ENCODE data around the gene TBCA. TPM values are rescaled to one million over a fixed set of nuclear protein-coding genes. Genes with fewer than 3 reads are reported as not detected.

The TBCA gene
- total and polyA plus RNA-seq, 9 donors = 143 to 361 (median 255) TPM

- Histone ChIP-seq H3K4me1 (ENCODE audit: control insufficient read depth, insufficient read depth, low read length) (no peaks in the 10 kb centered on the region), H3K36me3 (ENCODE audit: control insufficient read depth, insufficient read depth, low read length) (no peaks in the 10 kb centered on the region), H3K27me3 (ENCODE audit: control insufficient read depth, insufficient read depth, low read length) (no peaks in the 10 kb centered on the region), H3K9me3 (replicated peaks; ENCODE audit: control insufficient read depth, low read depth, low read length) (peaks cover 5% of the 10 kb centered on the region), H3K27ac (ENCODE audit: low read length) (no peak overlapping the region), H3K4me3 (ENCODE audit: low read length) (no peak overlapping the region)
- no CpG with 5 or more reads among the region's 3 CpGs for WGBS (ENCODE audit: insufficient coverage)
- DNase-seq = no peak
Observed at GRCh38 chr5:77795846-77796245, 19.7 kb upstream of the TBCA start.

DNA sequence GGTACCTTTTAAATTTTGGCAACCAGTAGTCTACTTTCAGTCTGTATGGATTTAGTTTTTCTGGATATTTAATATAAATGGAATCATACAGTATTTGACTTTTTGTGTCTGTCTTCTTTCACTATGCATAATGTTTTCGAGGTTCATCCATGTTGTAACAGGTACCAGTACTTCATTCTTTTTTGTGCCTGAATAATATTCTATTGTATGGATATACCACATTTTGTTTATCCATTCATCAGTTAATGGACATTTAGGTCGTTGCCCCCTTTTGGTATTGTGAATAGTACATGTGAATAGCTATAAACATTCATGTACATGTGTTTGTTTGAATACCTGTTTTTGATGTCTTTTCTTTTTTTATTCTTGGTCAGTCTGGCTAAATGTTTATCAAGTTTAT is 19.1 kb upstream of the TBCA start:
- H3K4me1 ChIP-seq (ENCODE audit: control insufficient read depth, insufficient read depth, low read length) = no peaks in the 10 kb centered on the region
- peaks cover 5% of the 10 kb centered on the region for H3K9me3 ChIP-seq (replicated peaks; ENCODE audit: control insufficient read depth, low read depth, low read length)
- no peak for DNase-seq
- no peaks in the 10 kb centered on the region for H3K36me3 ChIP-seq (ENCODE audit: control insufficient read depth, insufficient read depth, low read length)
- no peaks in the 10 kb centered on the region for H3K27me3 ChIP-seq (ENCODE audit: control insufficient read depth, insufficient read depth, low read length)
- no CpG with 5 or more reads among the region's 2 CpGs for WGBS (ENCODE audit: insufficient coverage)
- no peak overlapping the region for H3K4me3 ChIP-seq (ENCODE audit: low read length)
- no peak overlapping the region for H3K27ac ChIP-seq (ENCODE audit: low read length)

DNA sequence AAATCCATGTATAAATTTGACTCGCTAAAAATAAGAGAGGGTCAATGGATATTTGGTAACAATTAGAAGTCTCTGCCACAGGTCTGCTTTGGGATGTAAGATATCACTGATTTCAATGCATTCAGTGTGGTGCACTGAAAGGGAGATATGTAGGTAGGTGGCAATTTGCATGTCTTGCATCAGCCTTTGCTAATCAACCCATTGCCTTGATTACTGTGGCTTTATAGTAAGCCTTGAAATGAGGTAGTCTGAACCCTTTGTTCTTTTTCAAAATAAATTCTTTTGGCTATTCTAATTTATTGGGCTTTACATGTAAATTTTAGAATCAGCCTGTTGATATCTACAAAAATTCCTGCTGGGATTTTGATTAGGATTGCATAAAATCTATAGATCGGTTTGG is 15.8 kb upstream of the TBCA start:
- H3K4me1 ChIP-seq (ENCODE audit: control insufficient read depth, insufficient read depth, low read length) = no peaks in the 10 kb centered on the region
- H3K27me3 ChIP-seq (ENCODE audit: control insufficient read depth, insufficient read depth, low read length) = no peaks in the 10 kb centered on the region
- H3K27ac ChIP-seq (ENCODE audit: low read length) = no peak overlapping the region
- peaks cover 2% of the 10 kb centered on the region for H3K9me3 ChIP-seq (replicated peaks; ENCODE audit: control insufficient read depth, low read depth, low read length)
- H3K36me3 ChIP-seq (ENCODE audit: control insufficient read depth, insufficient read depth, low read length) = no peaks in the 10 kb centered on the region
- H3K4me3 ChIP-seq (ENCODE audit: low read length) = no peak overlapping the region
- DNase-seq = no peak
- no CpG with 5 or more reads among the region's 2 CpGs for WGBS (ENCODE audit: insufficient coverage)

DNA sequence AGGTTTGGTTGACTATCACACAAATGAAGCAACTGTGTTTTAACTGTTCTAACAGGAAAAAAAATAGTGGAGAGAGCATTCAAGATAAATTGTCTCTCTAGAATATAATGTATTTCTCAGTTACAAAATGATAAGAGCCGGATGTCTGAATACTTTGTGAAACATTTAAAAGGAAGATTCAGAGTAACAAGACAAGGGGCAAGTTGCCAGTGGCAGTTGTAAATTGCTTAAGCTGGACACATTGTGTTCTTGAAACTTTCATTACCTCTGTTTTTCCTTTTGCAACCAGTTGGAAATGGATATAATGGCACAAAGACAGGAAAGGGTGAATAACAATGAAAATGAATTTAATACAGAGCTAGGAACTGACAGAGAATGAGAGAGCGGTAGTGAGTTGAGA is 15.2 kb upstream of the TBCA start:
- 62% methylated on average over 1 of the region's 2 CpGs for WGBS (ENCODE audit: insufficient coverage)
- Histone ChIP-seq H3K27me3 (ENCODE audit: control insufficient read depth, insufficient read depth, low read length) (no peaks in the 10 kb centered on the region), H3K36me3 (ENCODE audit: control insufficient read depth, insufficient read depth, low read length) (no peaks in the 10 kb centered on the region), H3K27ac (ENCODE audit: low read length) (no peak overlapping the region), H3K9me3 (replicated peaks; ENCODE audit: control insufficient read depth, low read depth, low read length) (peaks cover 2% of the 10 kb centered on the region), H3K4me3 (ENCODE audit: low read length) (no peak overlapping the region), H3K4me1 (ENCODE audit: control insufficient read depth, insufficient read depth, low read length) (no peaks in the 10 kb centered on the region)
- DNase-seq = no peak

DNA sequence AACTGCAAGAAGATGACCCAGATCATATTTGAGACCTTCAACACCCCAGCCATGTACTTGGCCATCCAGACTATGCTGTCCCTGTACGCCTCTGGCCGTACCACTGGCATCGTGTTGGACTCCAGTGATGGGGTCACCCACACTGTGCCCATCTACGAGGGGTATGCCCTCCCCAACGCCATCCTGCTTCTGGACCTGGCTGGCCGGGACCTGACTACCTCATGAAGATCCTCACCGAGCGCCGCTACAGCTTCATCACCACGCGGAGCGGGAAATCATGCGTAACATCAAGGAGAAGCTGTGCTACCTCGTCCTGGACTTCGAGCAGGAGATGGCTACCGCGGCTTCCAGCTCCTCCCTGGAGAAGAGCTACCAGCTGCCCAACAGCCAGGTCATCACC is 9.1 kb upstream of the TBCA start:
- Histone ChIP-seq H3K9me3 (replicated peaks; ENCODE audit: control insufficient read depth, low read depth, low read length) (no peaks in the 10 kb centered on the region), H3K36me3 (ENCODE audit: control insufficient read depth, insufficient read depth, low read length) (no peaks in the 10 kb centered on the region), H3K27me3 (ENCODE audit: control insufficient read depth, insufficient read depth, low read length) (no peaks in the 10 kb centered on the region), H3K4me3 (ENCODE audit: low read length) (no peak overlapping the region), H3K4me1 (ENCODE audit: control insufficient read depth, insufficient read depth, low read length) (no peaks in the 10 kb centered on the region), H3K27ac (ENCODE audit: low read length) (no peak overlapping the region)
- no peak for DNase-seq
- 93% methylated on average over 17 of the region's 17 CpGs for WGBS (ENCODE audit: insufficient coverage)

GRCh38 chr5:77784735-77785134 is 8.6 kb upstream of the TBCA start:
- Histone ChIP-seq H3K4me1 (ENCODE audit: control insufficient read depth, insufficient read depth, low read length) (no peaks in the 10 kb centered on the region), H3K27me3 (ENCODE audit: control insufficient read depth, insufficient read depth, low read length) (no peaks in the 10 kb centered on the region), H3K36me3 (ENCODE audit: control insufficient read depth, insufficient read depth, low read length) (no peaks in the 10 kb centered on the region), H3K4me3 (ENCODE audit: low read length) (no peak overlapping the region), H3K27ac (ENCODE audit: low read length) (no peak overlapping the region), H3K9me3 (replicated peaks; ENCODE audit: control insufficient read depth, low read depth, low read length) (no peaks in the 10 kb centered on the region)
- no peak for DNase-seq
- 98% methylated on average over 18 of the region's 21 CpGs for WGBS (ENCODE audit: insufficient coverage)

DNA sequence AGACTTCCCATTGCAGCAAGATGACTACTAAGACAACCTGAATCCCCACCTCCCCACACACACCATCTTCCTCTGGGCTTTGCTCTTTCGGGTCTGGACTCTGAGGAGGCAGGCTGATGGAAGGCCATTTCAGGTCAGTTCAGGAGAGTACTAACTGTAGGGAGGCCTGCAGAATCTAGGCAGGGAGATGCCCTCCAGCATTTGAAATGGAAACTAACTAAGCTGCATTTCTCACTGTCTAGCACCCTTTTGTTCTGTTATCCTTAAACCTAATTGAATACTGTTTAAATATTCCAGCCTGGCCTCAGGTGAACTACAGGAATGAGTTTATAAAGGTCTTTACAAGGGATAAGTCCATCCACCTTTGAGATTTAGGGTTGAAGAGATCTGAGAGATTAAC is 4.9 kb upstream of the TBCA start:
- Histone ChIP-seq H3K36me3 (ENCODE audit: control insufficient read depth, insufficient read depth, low read length) (no peaks in the 10 kb centered on the region), H3K4me1 (ENCODE audit: control insufficient read depth, insufficient read depth, low read length) (no peaks in the 10 kb centered on the region), H3K9me3 (replicated peaks; ENCODE audit: control insufficient read depth, low read depth, low read length) (no peaks in the 10 kb centered on the region), H3K27me3 (ENCODE audit: control insufficient read depth, insufficient read depth, low read length) (no peaks in the 10 kb centered on the region), H3K27ac (ENCODE audit: low read length) (no peak overlapping the region), H3K4me3 (ENCODE audit: low read length) (no peak overlapping the region)
- no CpG with 5 or more reads among the region's 1 CpG for WGBS (ENCODE audit: insufficient coverage)
- DNase-seq = no peak

- DNase-seq = no peak
- peaks cover 5% of the 10 kb centered on the region for H3K4me1 ChIP-seq (ENCODE audit: control insufficient read depth, insufficient read depth, low read length)
- H3K27ac ChIP-seq (ENCODE audit: low read length) = no peak overlapping the region
- no peaks in the 10 kb centered on the region for H3K27me3 ChIP-seq (ENCODE audit: control insufficient read depth, insufficient read depth, low read length)
- H3K36me3 ChIP-seq (ENCODE audit: control insufficient read depth, insufficient read depth, low read length) = peaks cover 2% of the 10 kb centered on the region
- 100% methylated on average over 1 of the region's 2 CpGs for WGBS (ENCODE audit: insufficient coverage)
- no peaks in the 10 kb centered on the region for H3K9me3 ChIP-seq (replicated peaks; ENCODE audit: control insufficient read depth, low read depth, low read length)
- no peak overlapping the region for H3K4me3 ChIP-seq (ENCODE audit: low read length)
Observed at GRCh38 chr5:77778881-77779438, 2.8 kb upstream of the TBCA start.

DNA sequence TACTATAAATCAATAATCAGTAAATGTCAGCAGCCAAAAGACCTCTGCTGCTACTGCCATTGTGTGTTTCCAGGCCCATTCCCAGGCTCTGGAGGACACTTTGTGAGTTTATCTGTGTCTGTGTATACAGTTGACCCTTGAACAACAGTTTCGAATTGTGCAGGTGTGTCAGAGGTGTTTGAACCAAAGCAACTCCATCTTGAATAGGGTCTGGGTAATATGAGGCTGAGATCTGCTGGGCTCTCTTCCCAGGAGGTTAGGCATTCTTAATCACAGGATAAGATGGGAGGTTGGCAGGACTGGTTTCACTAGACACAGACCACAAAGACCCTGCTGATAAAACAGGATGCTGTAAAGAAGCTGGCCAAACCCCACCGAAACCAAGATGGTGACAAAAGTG is 2.3 kb upstream of the TBCA start:
- WGBS (ENCODE audit: insufficient coverage) = no CpG with 5 or more reads among the region's 2 CpGs
- Histone ChIP-seq H3K4me3 (ENCODE audit: low read length) (no peak overlapping the region), H3K9me3 (replicated peaks; ENCODE audit: control insufficient read depth, low read depth, low read length) (no peaks in the 10 kb centered on the region), H3K27me3 (ENCODE audit: control insufficient read depth, insufficient read depth, low read length) (no peaks in the 10 kb centered on the region), H3K4me1 (ENCODE audit: control insufficient read depth, insufficient read depth, low read length) (peaks cover 7% of the 10 kb centered on the region), H3K36me3 (ENCODE audit: control insufficient read depth, insufficient read depth, low read length) (peaks cover 7% of the 10 kb centered on the region), H3K27ac (ENCODE audit: low read length) (no peak overlapping the region)
- DNase-seq = no peak

DNA sequence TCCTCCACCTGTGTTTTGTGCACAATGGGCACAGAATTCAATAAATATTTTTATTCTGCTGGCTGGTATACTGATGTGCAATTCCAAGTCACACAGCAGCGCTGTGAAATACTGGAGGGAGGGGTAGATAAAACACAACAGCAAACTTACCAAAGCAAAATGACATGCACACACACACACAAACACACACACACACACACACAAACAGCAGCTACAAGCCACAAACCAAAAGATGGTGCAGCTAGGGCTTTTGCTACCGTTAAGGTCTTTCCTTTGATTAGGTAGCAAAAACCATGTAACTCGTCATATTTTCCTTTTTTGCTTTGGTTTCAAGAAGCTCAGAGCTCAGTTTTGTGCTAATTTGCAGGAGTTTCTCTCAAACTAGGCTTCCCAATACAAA is 1.8 kb upstream of the TBCA start:
- DNase-seq = no peak
- no peak overlapping the region for H3K4me3 ChIP-seq (ENCODE audit: low read length)
- no peaks in the 10 kb centered on the region for H3K27me3 ChIP-seq (ENCODE audit: control insufficient read depth, insufficient read depth, low read length)
- H3K27ac ChIP-seq (ENCODE audit: low read length) = no peak overlapping the region
- H3K4me1 ChIP-seq (ENCODE audit: control insufficient read depth, insufficient read depth, low read length) = peaks cover 8% of the 10 kb centered on the region
- no CpG with 5 or more reads among the region's 3 CpGs for WGBS (ENCODE audit: insufficient coverage)
- H3K36me3 ChIP-seq (ENCODE audit: control insufficient read depth, insufficient read depth, low read length) = peaks cover 7% of the 10 kb centered on the region
- no peaks in the 10 kb centered on the region for H3K9me3 ChIP-seq (replicated peaks; ENCODE audit: control insufficient read depth, low read depth, low read length)

DNA sequence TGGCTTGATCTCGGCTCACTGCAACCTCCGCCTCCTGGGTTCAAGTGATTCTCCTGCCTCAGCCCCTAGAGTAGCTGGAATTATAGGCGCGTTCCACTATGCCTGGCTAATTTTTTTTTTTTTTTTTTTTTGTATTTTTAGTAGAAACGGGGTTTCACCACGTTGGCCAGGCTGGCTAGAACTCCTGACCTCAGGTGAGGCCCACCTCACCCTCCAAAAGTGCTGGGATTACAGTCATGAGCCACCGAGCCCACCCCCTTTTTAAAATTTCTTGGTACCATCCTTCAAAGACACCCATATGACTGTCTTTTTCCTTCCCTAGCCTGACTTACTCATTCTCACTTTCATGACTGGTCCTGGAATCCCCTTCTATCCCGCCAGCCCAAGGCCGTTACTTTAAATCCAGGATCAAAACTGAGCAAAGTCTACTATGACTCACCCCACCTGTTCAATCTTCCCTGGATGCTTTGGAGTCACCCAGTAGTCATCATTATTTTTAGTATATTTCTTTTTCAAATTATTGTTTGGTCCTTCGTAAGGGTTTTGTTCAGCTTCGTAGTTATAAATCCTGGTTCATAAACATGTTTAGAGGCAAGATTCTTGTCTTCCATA is 1.2 kb upstream of the TBCA start:
- Histone ChIP-seq H3K27me3 (ENCODE audit: control insufficient read depth, insufficient read depth, low read length) (no peaks in the 10 kb centered on the region), H3K36me3 (ENCODE audit: control insufficient read depth, insufficient read depth, low read length) (peaks cover 7% of the 10 kb centered on the region), H3K9me3 (replicated peaks; ENCODE audit: control insufficient read depth, low read depth, low read length) (no peaks in the 10 kb centered on the region), H3K27ac (ENCODE audit: low read length) (no peak overlapping the region), H3K4me3 (ENCODE audit: low read length) (no peak overlapping the region), H3K4me1 (ENCODE audit: control insufficient read depth, insufficient read depth, low read length) (peaks cover 8% of the 10 kb centered on the region)
- WGBS (ENCODE audit: insufficient coverage) = 90% methylated on average over 2 of the region's 11 CpGs
- no peak for DNase-seq
